Measurements from ENCODE around the gene BCR.
A peak's percentile ranks its signal among the peaks of the same experiment; 100 is the strongest.

The BCR gene

DNA sequence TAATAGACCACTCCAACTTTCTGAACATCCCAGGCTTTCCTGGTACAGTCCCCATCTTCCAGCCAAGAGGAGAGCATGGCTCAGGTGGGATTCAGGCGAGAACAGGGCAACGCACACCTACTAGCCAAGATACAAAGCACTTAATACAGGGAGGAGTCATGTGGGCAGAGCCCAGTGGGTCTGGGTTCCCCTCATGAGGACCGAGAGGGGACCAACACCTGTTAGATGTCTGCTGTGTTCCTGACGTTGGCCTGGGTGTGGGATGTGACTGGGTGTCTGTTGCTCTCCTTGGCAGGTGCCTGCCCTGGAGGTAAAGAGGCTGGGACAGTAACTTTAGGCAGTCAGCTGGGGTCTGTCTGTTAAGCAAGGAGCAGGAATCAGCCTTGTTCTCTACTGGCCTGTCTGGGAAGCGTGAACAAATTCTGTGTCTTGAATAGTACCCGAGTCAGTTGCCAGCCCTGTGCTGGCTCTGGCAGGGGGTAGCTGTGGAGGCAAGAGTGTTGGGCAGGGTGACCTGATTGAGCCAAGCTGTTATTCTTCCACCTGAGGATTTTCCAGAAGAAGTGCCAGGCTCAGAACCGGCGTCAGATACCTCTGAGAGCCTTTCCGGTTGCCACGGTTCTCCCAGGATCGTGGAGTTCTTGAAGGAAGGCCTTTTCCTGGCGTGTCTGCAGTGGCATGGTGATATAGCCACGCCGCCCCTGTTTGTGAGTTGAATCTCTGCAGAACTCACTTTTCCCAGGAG is 56.3 kb downstream of the BCR start:
- Mint-ChIP-seq H3K4me1 (peaks cover 42 to 75% of the 10 kb centered on the region in 2 donors), H3K36me3 (peaks cover 3 to 8% of the 10 kb centered on the region in 2 donors), H3K4me3 (no peak overlapping the region), H3K9me3 (peaks cover 0 to 2% of the 10 kb centered on the region in 2 donors), H3K27me3 (no peaks in the 10 kb centered on the region), H3K27ac (no peak overlapping the region)
- no peak for ATAC-seq (replicated peaks)
- DNase-seq, result no peak

DNA sequence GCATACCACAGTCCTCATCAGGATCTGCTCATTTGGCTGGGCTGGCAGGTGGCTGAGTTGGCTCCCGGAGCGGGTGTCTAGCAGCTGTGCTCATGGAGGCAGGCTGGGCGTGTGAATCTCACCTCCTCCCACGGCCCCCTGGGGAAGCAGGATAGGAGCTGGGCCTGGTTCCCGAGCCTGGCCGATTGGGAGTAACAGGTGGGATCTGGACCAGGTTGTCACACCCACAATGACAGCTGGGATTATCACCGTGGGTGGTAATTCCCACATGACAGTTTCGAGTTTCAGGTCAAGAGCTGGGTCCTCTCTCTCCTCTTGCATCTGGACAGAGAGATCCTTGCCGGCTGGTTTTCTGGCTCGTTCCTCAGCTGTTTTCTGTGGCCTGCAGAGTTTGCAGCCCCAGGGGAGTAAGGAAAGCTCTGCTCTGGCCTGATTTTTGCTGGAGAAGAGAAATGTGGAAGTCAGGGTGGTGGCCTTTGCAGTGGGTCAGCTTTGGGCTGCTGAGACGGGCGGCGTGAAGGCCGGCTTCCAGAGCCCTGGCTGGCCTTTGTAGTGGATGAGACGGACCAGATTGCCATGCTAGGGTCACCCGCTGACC is 57.0 kb downstream of the BCR start:
- DNase-seq (no peak), ATAC-seq (replicated peaks) (no peak)
- Mint-ChIP-seq H3K9me3 (peaks cover 0 to 2% of the 10 kb centered on the region in 2 donors), H3K27me3 (no peaks in the 10 kb centered on the region), H3K4me3 (no peak overlapping the region), H3K4me1 (peaks cover 47 to 76% of the 10 kb centered on the region in 2 donors), H3K27ac (peak overlapping the region; percentile 37), H3K36me3 (peaks cover 3 to 8% of the 10 kb centered on the region in 2 donors)

DNA sequence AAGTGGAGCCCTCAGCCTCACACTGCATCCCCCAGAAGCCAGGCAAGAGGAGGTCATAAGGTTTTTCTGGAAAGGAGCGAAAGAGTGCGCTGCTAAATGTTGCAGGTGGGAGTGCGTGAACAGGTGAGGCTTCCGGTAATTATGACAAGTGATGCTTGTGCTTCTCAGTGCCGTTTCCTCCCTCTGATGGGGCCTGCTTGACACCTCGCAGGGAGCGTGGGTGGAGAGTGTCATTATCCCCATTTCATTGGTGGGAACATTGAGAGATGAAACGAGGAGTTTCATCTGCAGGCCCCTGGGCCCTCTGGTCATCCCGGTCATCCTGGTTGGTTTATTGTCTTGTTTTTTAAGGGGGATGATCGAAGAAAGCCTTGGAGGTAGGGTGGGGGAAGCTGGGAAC is 57.5 kb downstream of the BCR start:
- Mint-ChIP-seq H3K9me3 (peaks cover 0 to 2% of the 10 kb centered on the region in 2 donors), H3K36me3 (peaks cover 3 to 8% of the 10 kb centered on the region in 2 donors), H3K4me3 (no peak overlapping the region), H3K27ac (no peak overlapping the region), H3K27me3 (no peaks in the 10 kb centered on the region), H3K4me1 (peaks cover 48 to 77% of the 10 kb centered on the region in 2 donors)
- DNase-seq (no peak), ATAC-seq (replicated peaks) (no peak)

DNA sequence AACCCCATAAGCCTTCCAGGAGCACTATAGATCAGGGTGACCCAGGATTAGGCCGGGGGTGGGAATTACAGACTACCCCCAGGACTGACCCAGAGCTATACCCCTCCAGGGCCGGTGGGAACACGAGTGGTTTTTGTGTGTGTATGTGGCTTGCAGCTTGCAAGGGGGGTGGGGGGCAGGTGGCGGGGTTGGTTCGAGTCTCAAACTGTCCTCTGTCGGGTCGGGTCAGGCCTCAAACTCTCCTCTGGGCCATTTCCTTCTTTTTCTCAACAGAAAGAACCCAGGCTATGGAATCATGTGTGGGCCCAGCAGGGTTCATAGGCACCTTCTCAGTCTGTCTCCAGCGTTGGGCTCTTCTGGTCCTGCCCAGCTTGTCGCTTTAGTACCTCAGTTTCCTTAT is 58.4 kb downstream of the BCR start:
- no peak overlapping the region for H3K4me3 Mint-ChIP-seq
- DNase-seq (no peak), ATAC-seq (replicated peaks) (no peak)
- peaks cover 3 to 8% of the 10 kb centered on the region in 2 donors for H3K36me3 Mint-ChIP-seq
- H3K9me3 Mint-ChIP-seq, result peaks cover 0 to 2% of the 10 kb centered on the region in 2 donors
- no peak overlapping the region for H3K27ac Mint-ChIP-seq
- H3K4me1 Mint-ChIP-seq, result peaks cover 49 to 77% of the 10 kb centered on the region in 2 donors
- no peaks in the 10 kb centered on the region for H3K27me3 Mint-ChIP-seq

DNA sequence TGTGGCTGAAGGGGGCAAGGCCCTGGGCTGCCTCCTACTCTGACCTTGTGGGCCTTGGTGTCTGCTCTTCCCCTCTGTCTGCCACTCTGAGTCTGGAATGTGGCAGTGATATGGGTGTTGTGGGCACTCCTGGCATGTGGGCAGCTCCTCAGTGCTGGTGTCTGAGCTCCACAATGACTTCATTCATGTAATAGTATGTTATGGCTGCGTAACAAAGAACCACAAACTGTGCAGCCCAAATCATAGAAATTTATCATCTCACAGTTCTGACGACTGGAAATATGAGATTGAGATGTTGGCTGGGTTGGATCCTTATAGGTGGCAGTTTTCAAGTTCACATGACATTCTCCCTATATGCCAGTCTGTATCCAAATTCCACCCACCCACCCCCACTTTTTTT is 59.1 kb downstream of the BCR start:
- no peak for DNase-seq
- Mint-ChIP-seq H3K27ac (no peak overlapping the region), H3K4me1 (peaks cover 47 to 77% of the 10 kb centered on the region in 2 donors), H3K27me3 (no peaks in the 10 kb centered on the region), H3K9me3 (peaks cover 0 to 2% of the 10 kb centered on the region in 2 donors), H3K36me3 (peaks cover 3 to 8% of the 10 kb centered on the region in 2 donors), H3K4me3 (no peak overlapping the region)
- ATAC-seq (replicated peaks), result no peak

- Mint-ChIP-seq H3K4me1 (peaks cover 42 to 68% of the 10 kb centered on the region in 2 donors), H3K27me3 (no peaks in the 10 kb centered on the region), H3K36me3 (peaks cover 3 to 8% of the 10 kb centered on the region in 2 donors), H3K4me3 (no peak overlapping the region), H3K9me3 (peaks cover 0 to 2% of the 10 kb centered on the region in 2 donors), H3K27ac (peak overlapping the region; percentile 15)
- peak; percentile 66 to 71 for ATAC-seq (replicated peaks)
- DNase-seq, result peak; percentile 16
Observed at GRCh38 chr22:23240639-23241389, 60.5 kb downstream of the BCR start.

GRCh38 chr22:23241562-23242472 is 61.5 kb downstream of the BCR start:
- Mint-ChIP-seq H3K4me1 (peaks cover 38 to 63% of the 10 kb centered on the region in 2 donors), H3K4me3 (no peak overlapping the region), H3K9me3 (peaks cover 0 to 2% of the 10 kb centered on the region in 2 donors), H3K27ac (peak overlapping the region; percentile 81), H3K27me3 (no peaks in the 10 kb centered on the region), H3K36me3 (peaks cover 0 to 4% of the 10 kb centered on the region in 2 donors)
- no peak for DNase-seq
- ATAC-seq (replicated peaks), result no peak

GRCh38 chr22:23242473-23243001 is 62.2 kb downstream of the BCR start:
- peaks cover 0 to 4% of the 10 kb centered on the region in 2 donors for H3K36me3 Mint-ChIP-seq
- H3K4me3 Mint-ChIP-seq, result peak overlapping the region in 1 of 2 donors; percentile 38
- H3K27ac Mint-ChIP-seq, result peak overlapping the region; percentile 62
- DNase-seq (no peak), ATAC-seq (replicated peaks) (peak in 1 of 2 donors; percentile 6)
- H3K4me1 Mint-ChIP-seq, result peaks cover 38 to 63% of the 10 kb centered on the region in 2 donors
- H3K27me3 Mint-ChIP-seq, result no peaks in the 10 kb centered on the region
- H3K9me3 Mint-ChIP-seq, result peaks cover 0 to 2% of the 10 kb centered on the region in 2 donors

DNA sequence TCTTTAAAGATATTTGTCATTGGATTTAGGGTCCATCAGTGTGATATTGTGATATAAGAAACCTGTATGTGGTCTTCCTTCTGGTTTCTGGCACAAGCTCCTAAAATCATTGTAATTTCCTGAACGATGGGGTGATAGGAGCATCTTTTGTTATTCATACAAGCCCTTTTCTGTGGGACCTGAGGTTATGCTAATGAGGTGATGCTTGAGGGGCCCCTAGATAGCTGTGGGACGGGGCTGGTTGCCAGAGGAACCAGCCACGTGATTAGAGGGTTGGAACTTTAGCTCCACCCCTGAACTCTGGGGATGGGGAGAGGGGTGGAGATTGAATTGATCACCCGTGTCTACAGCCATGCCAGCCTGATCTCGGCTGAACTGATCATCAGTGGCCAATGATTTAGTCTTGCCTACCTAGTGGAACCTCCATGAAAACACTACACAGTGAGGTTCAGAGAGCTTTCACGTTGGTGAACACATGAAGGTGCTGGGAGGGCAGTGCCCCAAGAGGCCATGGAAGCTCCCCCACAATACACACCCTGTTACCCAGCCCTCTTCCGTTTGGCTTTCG is 62.8 kb downstream of the BCR start:
- DNase-seq, result peak; percentile 50
- ATAC-seq (replicated peaks), result peak; percentile 89 to 90
- Mint-ChIP-seq H3K9me3 (peaks cover 0 to 2% of the 10 kb centered on the region in 2 donors), H3K36me3 (peaks cover 0 to 4% of the 10 kb centered on the region in 2 donors), H3K27ac (peak overlapping the region; percentile 62), H3K4me1 (peaks cover 40 to 65% of the 10 kb centered on the region in 2 donors), H3K4me3 (peak overlapping the region in 1 of 2 donors; percentile 38), H3K27me3 (no peaks in the 10 kb centered on the region)

DNA sequence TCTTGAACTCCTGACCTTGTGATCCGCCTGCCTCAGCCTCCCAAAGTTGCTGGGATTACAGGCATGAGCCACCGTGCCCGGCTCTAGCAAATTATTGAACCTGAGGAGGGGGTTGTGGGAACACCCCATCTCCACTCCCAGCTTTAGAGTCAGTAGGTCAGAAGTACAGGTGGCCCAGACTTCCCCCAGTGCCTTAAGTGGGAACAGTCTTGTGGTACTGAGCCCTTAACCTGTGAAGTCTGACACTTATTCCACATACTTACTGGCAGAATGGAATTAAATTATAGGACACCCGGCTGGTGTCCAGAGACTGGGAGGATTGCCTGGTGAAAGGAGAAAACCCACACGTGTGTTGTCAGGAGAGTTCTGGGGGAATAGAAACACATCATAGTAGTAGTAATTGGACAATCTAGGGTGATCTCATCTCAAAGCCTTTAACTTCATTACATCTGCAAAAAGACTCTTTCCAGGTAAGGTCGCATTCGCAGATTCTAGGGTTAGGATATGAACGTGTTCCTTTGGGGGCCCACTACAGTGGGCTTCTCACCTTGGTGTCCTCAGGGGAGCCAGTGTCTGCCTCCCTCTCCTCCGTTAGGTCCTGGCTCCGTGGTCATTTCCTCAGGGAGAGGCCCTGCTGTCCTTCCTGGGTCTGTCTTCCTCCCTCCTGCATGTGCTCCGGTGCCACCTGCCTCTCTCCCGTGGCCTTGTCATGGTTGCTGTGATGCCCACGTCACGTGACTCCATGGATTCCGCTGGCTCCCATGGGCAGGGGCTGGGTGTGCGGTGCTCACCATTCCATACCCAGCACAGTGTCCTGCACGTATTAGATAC is 63.8 kb downstream of the BCR start:
- Mint-ChIP-seq H3K4me1 (peaks cover 37 to 75% of the 10 kb centered on the region in 2 donors), H3K27me3 (no peaks in the 10 kb centered on the region), H3K27ac (peak overlapping the region; percentile 56), H3K36me3 (peaks cover 0 to 4% of the 10 kb centered on the region in 2 donors), H3K9me3 (peaks cover 0 to 2% of the 10 kb centered on the region in 2 donors), H3K4me3 (no peak overlapping the region)
- ATAC-seq (replicated peaks) (no peak), DNase-seq (no peak)

DNA sequence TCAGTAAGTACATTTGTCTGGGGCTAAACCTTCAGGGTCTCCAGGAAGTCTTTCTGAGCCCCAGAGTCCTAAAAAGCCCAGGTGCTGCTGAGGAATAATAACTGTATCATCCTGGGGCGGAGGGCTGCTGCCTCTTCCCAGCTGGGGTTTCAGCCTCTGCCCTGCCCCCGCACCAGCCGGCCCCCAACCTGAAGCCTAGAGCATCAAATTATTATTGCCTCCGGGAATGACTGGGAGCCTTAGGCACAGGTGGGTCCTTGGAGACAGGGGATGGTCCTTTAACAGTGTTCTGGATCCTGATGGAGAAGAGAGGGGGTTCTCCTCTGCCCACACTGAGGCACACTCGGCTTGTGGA is 64.4 kb downstream of the BCR start:
- DNase-seq (no peak), ATAC-seq (replicated peaks) (no peak)
- no peaks in the 10 kb centered on the region for H3K9me3 Mint-ChIP-seq
- peaks cover 0 to 4% of the 10 kb centered on the region in 2 donors for H3K36me3 Mint-ChIP-seq
- H3K4me3 Mint-ChIP-seq, result no peak overlapping the region
- H3K4me1 Mint-ChIP-seq, result peaks cover 41 to 81% of the 10 kb centered on the region in 2 donors
- H3K27ac Mint-ChIP-seq, result no peak overlapping the region
- H3K27me3 Mint-ChIP-seq, result no peaks in the 10 kb centered on the region

GRCh38 chr22:23245045-23245798 is 64.9 kb downstream of the BCR start:
- DNase-seq, result no peak
- Mint-ChIP-seq H3K4me3 (no peak overlapping the region), H3K9me3 (no peaks in the 10 kb centered on the region), H3K4me1 (peaks cover 45 to 80% of the 10 kb centered on the region in 2 donors), H3K27ac (no peak overlapping the region), H3K36me3 (peaks cover 0 to 4% of the 10 kb centered on the region in 2 donors), H3K27me3 (no peaks in the 10 kb centered on the region)
- no peak for ATAC-seq (replicated peaks)

Data from stimulated activated naive B cell treated with anti-CD40 and anti-IgM and Interleukin-4, amounts not matched to agents 10 μg/mL and 1 μg/mL and 100 μg/mL, for 72 hours (primary cell).